Stomach (tissue), 4 donors: ENCODE data around the gene FAM240B.

Experiments used
- POLR2AphosphoS5 ChIP-seq, 3 donors: sonication (generic); formaldehyde crosslinking; IDR thresholded peaks; one replicate each; pipeline ENCODE4 v1.6.1; 2016; ENCODE audit warnings: antibody characterized with exemption in 3 of 3
- TF ChIP-seq, protein P1 (sequence below), 7 experiments: fragments of 450-650 bp in 4 of 7; fragments of 200-600 bp in 3 of 7; sonication (generic) in 3 of 7; IDR thresholded peaks; one replicate each; pipeline ENCODE4 v1.5.1; 2016 to 2019; ENCODE audit warnings: antibody characterized with exemption in 7 of 7, control low read depth in 2 of 7, mild to moderate bottlenecking in 1 of 7

- TF ChIP-seq, protein P1, sequence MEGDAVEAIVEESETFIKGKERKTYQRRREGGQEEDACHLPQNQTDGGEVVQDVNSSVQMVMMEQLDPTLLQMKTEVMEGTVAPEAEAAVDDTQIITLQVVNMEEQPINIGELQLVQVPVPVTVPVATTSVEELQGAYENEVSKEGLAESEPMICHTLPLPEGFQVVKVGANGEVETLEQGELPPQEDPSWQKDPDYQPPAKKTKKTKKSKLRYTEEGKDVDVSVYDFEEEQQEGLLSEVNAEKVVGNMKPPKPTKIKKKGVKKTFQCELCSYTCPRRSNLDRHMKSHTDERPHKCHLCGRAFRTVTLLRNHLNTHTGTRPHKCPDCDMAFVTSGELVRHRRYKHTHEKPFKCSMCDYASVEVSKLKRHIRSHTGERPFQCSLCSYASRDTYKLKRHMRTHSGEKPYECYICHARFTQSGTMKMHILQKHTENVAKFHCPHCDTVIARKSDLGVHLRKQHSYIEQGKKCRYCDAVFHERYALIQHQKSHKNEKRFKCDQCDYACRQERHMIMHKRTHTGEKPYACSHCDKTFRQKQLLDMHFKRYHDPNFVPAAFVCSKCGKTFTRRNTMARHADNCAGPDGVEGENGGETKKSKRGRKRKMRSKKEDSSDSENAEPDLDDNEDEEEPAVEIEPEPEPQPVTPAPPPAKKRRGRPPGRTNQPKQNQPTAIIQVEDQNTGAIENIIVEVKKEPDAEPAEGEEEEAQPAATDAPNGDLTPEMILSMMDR (IDR thresholded peaks at IDR 0.05), result no peak
- no peak for TF ChIP-seq POLR2AphosphoS5 (IDR thresholded peaks at IDR 0.05)
These were observed 29.4 kb downstream of the FAM240B start for GRCh38 chr9:38690574-38690973.
